H9 (cell line): ENCODE measurements around the gene HIPK2. TPM values are rescaled to one million over a fixed set of nuclear protein-coding genes. Genes with fewer than 3 reads are reported as not detected.

Experiments used
- DNase-seq: peaks from one replicate; pipeline ENCODE4 v3.0.0-alpha.2; 2017
- H2AFZ ChIP-seq: one replicate; pipeline ENCODE4 v1.6.1; 2013; ENCODE audit warnings: mild to moderate bottlenecking, low read length, control low read depth, moderate library complexity
- H2AK5ac ChIP-seq: 2 replicates; pipeline ENCODE4 v1.6.1; 2013; ENCODE audit warnings: low read length, control low read depth, mixed read lengths; ENCODE audit not compliant: insufficient read length
- H2BK120ac ChIP-seq: one replicate; pipeline ENCODE4 v1.6.1; 2013; ENCODE audit warnings: low read depth, mild to moderate bottlenecking, low read length, control low read depth, inconsistent platforms; ENCODE audit not compliant: poor library complexity, severe bottlenecking
- H2BK12ac ChIP-seq: 2 replicates; pipeline ENCODE4 v1.6.1; 2013; ENCODE audit warnings: low read length, control low read depth, mixed read lengths, low read depth; ENCODE audit not compliant: insufficient read length
- H2BK15ac ChIP-seq: 2 replicates; pipeline ENCODE4 v1.6.1; 2013; ENCODE audit warnings: low read depth, low read length, control low read depth
- H2BK20ac ChIP-seq: one replicate; pipeline ENCODE4 v1.6.1; 2013; ENCODE audit warnings: low read depth, mild to moderate bottlenecking, low read length, control low read depth, inconsistent platforms; ENCODE audit not compliant: poor library complexity, severe bottlenecking
- H2BK5ac ChIP-seq: 2 replicates; pipeline ENCODE4 v1.6.1; 2013; ENCODE audit warnings: low read length, control low read depth, mixed read lengths; ENCODE audit not compliant: insufficient read length
- H3K14ac ChIP-seq: 2 replicates; pipeline ENCODE4 v1.6.1; 2013; ENCODE audit warnings: low read length, control low read depth; ENCODE audit not compliant: insufficient read depth
- H3K18ac ChIP-seq: 2 replicates; pipeline ENCODE4 v1.6.1; 2013; ENCODE audit warnings: low read depth, mild to moderate bottlenecking, mixed read lengths, low read length, control low read depth; ENCODE audit not compliant: insufficient read length
- H3K23ac ChIP-seq: 2 replicates; pipeline ENCODE4 v1.6.1; 2013; ENCODE audit warnings: low read length, control low read depth, mixed read lengths, low read depth; ENCODE audit not compliant: insufficient read length
- H3K23me2 ChIP-seq: 2 replicates; pipeline ENCODE4 v1.6.1; 2013; ENCODE audit warnings: low read depth, mild to moderate bottlenecking, mixed read lengths, low read length, control low read depth; ENCODE audit not compliant: insufficient read length, poor library complexity, severe bottlenecking
- H3K27ac ChIP-seq: 2 replicates; pipeline ENCODE4 v1.5.1; 2013; ENCODE audit warnings: low read length, control low read depth, mixed read lengths, low read depth; ENCODE audit not compliant: insufficient read length
- H3K27me3 ChIP-seq: 2 replicates; pipeline ENCODE4 v1.6.1; 2013; ENCODE audit warnings: low read length, control low read depth, inconsistent platforms; ENCODE audit not compliant: insufficient read depth
- H3K4ac ChIP-seq: 2 replicates; pipeline ENCODE4 v1.6.1; 2013; ENCODE audit warnings: low read depth, mild to moderate bottlenecking, control low read depth, inconsistent platforms, low read length, moderate library complexity
- H3K4me1 ChIP-seq: 2 replicates; pipeline ENCODE4 v1.6.1; 2013; ENCODE audit warnings: low read length, control low read depth, inconsistent platforms; ENCODE audit not compliant: insufficient read depth
- H3K4me2 ChIP-seq: 2 replicates; pipeline ENCODE4 v1.6.1; 2013; ENCODE audit warnings: low read length, control low read depth, mixed read lengths; ENCODE audit not compliant: insufficient read length, insufficient read depth
- H3K56ac ChIP-seq: 2 replicates; pipeline ENCODE4 v1.6.1; 2013; ENCODE audit warnings: low read depth, mild to moderate bottlenecking, mixed read lengths, low read length, control low read depth; ENCODE audit not compliant: insufficient read length
- H3K79me1 ChIP-seq: 2 replicates; pipeline ENCODE4 v1.6.1; 2013; ENCODE audit warnings: low read depth, mild to moderate bottlenecking, moderate library complexity, low read length, control low read depth, inconsistent platforms; ENCODE audit not compliant: insufficient read depth, poor library complexity, severe bottlenecking
- H3K79me2 ChIP-seq: 2 replicates; pipeline ENCODE4 v1.6.1; 2013; ENCODE audit warnings: low read length, control low read depth, inconsistent platforms; ENCODE audit not compliant: insufficient read depth
- H3K9ac ChIP-seq: 2 replicates; pipeline ENCODE4 v1.6.1; 2013; ENCODE audit warnings: low read length, control low read depth, mixed read lengths; ENCODE audit not compliant: insufficient read length; ENCODE audit errors: extremely low read depth
- H3K9me3 ChIP-seq: one replicate; pipeline ENCODE4 v1.6.1; 2013; ENCODE audit warnings: low read depth, low read length, inconsistent platforms; ENCODE audit not compliant: control insufficient read depth
- H3T11ph ChIP-seq: one replicate; pipeline ENCODE4 v1.6.1; 2013; ENCODE audit warnings: mild to moderate bottlenecking, low read length, control low read depth, inconsistent platforms
- H4K20me1 ChIP-seq: one replicate; pipeline ENCODE4 v1.6.1; 2013; ENCODE audit not compliant: control insufficient read depth, insufficient read length, insufficient read depth
- H4K5ac ChIP-seq: 2 replicates; pipeline ENCODE4 v1.6.1; 2013; ENCODE audit warnings: low read depth, mild to moderate bottlenecking, mixed read lengths, low read length, control low read depth; ENCODE audit not compliant: insufficient read length
- H4K8ac ChIP-seq: replicated peaks from 2 replicates; pipeline ENCODE4 v1.6.1; 2013; ENCODE audit warnings: low read length, control low read depth, mixed read lengths, low read depth; ENCODE audit not compliant: insufficient read length
- H4K91ac ChIP-seq: 2 replicates; pipeline ENCODE4 v1.6.1; 2013; ENCODE audit warnings: low read depth, mild to moderate bottlenecking, moderate library complexity, mixed read lengths, low read length, control low read depth; ENCODE audit not compliant: insufficient read length
- H3K27ac Mint-ChIP-seq, 3 experiments: 2 replicates in 2 of 3; 3 replicates in 1 of 3; pipeline ENCODE4 v1.8.0; 2020 to 2021; ENCODE audit warnings: mixed read lengths in 3 of 3, mild to moderate bottlenecking in 1 of 3, moderate library complexity in 1 of 3
- H3K27me3 Mint-ChIP-seq: 2 replicates; pipeline ENCODE4 v1.8.0; 2021; ENCODE audit warnings: low read depth, mild to moderate bottlenecking, moderate library complexity, mixed read lengths
- H3K36me3 Mint-ChIP-seq, 3 experiments: 2 replicates in 2 of 3; 3 replicates in 1 of 3; pipeline ENCODE4 v1.8.0; 2020 to 2021; ENCODE audit warnings: low read depth in 3 of 3, mixed read lengths in 3 of 3; ENCODE audit not compliant: insufficient read depth in 1 of 3
- H3K4me1 Mint-ChIP-seq, 2 experiments: 2 replicates each; pipeline ENCODE4 v1.8.0; 2020; ENCODE audit warnings: mixed read lengths in 2 of 2
- H3K4me3 Mint-ChIP-seq, 2 experiments: 2 replicates in 1 of 2; 3 replicates in 1 of 2; pipeline ENCODE4 v1.8.0; 2020 to 2021; ENCODE audit warnings: mild to moderate bottlenecking in 2 of 2, mixed read lengths in 2 of 2, moderate library complexity in 1 of 2
- H3K9me3 Mint-ChIP-seq, 2 experiments: 2 replicates in 1 of 2; 3 replicates in 1 of 2; pipeline ENCODE4 v1.8.0; 2020; ENCODE audit warnings: mild to moderate bottlenecking in 2 of 2, mixed read lengths in 2 of 2, moderate library complexity in 1 of 2
- WGBS: extraction: QIAGEN DNeasy Blood & Tissue Kit; methylation state at CpG from one replicate; pipeline ENCODE4 v1.1.7; 2013; ENCODE audit warnings: missing lambda C conversion rate, low lambda C conversion rate, mixed read lengths; ENCODE audit not compliant: insufficient read length; ENCODE audit errors: extremely low coverage; 5-methylcytosine and 5-hydroxymethylcytosine counted together
- total RNA-seq: library from RNA; stranded (reverse); gene quantifications from 2 replicates; pipeline ENCODE4 v1.2.1, GENCODE V29; 2021
- TF ChIP-seq, protein P1 (sequence below): fragments of 200-600 bp; sonication (generic); conservative IDR thresholded peaks from 3 replicates; pipeline ENCODE4 v1.8.0; 2021; ENCODE audit warnings: antibody characterized with exemption, mild to moderate bottlenecking

The HIPK2 gene
- total RNA-seq, 1 experiment from 2014 or later, result 21.9 TPM

DNA sequence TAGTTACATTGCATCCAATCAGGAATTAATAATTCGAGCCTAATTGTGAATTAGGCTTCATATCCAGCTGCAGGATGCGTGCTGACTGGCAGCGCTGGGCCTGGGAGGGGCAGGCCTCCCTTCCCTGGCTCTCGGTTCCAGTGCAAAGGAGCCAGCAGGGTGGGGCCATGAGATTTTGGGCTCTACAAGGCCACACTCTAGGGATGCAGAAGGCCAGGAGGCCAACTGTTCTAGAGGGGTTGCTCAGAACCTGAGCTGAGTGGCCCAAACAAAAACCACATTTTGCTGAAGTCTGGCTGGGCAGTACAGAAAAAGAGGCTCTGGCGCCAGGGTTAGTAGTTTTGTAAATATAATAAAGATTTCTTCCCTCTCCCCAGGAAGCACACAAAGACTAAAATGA lies 182.0 kb downstream of the HIPK2 start:
- Histone ChIP-seq H4K5ac (no peak overlapping the region), H4K20me1 (no peaks in the 10 kb centered on the region), H2BK120ac (no peak overlapping the region), H3K9me3 (no peaks in the 10 kb centered on the region), H3K79me2 (no peaks in the 10 kb centered on the region), H4K8ac (no peak overlapping the region), H3K4ac (no peak overlapping the region), H3T11ph (no peak overlapping the region), H2BK12ac (no peak overlapping the region), H3K79me1 (no peaks in the 10 kb centered on the region), H3K27ac (no peak overlapping the region), H2AK5ac (no peak overlapping the region), H2BK5ac (no peak overlapping the region), H4K91ac (no peak overlapping the region), H2AFZ (no peak overlapping the region), H3K18ac (no peak overlapping the region), H3K4me2 (no peak overlapping the region), H2BK15ac (no peak overlapping the region), H3K4me1 (no peaks in the 10 kb centered on the region), H3K9ac (no peak overlapping the region), H3K56ac (no peak overlapping the region), H3K14ac (no peak overlapping the region), H2BK20ac (no peak overlapping the region), H3K23me2 (no peaks in the 10 kb centered on the region), H3K27me3 (no peaks in the 10 kb centered on the region), H3K23ac (no peak overlapping the region)
- DNase-seq, result no peak
- Mint-ChIP-seq H3K36me3 (peaks cover 0 to 27% (median 13%) of the 10 kb centered on the region in 3 experiments; a peak in 5 of 7 replicates), H3K9me3 (no peaks in the 10 kb centered on the region), H3K27ac (no peak overlapping the region), H3K27me3 (no peaks in the 10 kb centered on the region), H3K4me3 (no peak overlapping the region), H3K4me1 (no peaks in the 10 kb centered on the region)
- TF ChIP-seq, protein P1, sequence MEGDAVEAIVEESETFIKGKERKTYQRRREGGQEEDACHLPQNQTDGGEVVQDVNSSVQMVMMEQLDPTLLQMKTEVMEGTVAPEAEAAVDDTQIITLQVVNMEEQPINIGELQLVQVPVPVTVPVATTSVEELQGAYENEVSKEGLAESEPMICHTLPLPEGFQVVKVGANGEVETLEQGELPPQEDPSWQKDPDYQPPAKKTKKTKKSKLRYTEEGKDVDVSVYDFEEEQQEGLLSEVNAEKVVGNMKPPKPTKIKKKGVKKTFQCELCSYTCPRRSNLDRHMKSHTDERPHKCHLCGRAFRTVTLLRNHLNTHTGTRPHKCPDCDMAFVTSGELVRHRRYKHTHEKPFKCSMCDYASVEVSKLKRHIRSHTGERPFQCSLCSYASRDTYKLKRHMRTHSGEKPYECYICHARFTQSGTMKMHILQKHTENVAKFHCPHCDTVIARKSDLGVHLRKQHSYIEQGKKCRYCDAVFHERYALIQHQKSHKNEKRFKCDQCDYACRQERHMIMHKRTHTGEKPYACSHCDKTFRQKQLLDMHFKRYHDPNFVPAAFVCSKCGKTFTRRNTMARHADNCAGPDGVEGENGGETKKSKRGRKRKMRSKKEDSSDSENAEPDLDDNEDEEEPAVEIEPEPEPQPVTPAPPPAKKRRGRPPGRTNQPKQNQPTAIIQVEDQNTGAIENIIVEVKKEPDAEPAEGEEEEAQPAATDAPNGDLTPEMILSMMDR, result no peak
- no CpG with 5 or more reads among the region's 5 CpGs for WGBS
